RCC 7860 (cell line): Measurements from ENCODE around the gene LYL1.

ENCODE experiments used
- DNase-seq: peaks from one replicate; pipeline ENCODE4 v3.0.0-alpha.2; 2015; ENCODE audit warnings: low spot score
- FAIRE-seq: peaks from 2 replicates; lab custom pipeline; 2012; peaks lifted over from hg19 to GRCh38; lab: Jason Lieb, UNC

The LYL1 gene

GRCh38 chr19:13130886-13131490, 28.3 kb upstream of the LYL1 start:
- FAIRE-seq (no peak), DNase-seq (no peak)

DNA sequence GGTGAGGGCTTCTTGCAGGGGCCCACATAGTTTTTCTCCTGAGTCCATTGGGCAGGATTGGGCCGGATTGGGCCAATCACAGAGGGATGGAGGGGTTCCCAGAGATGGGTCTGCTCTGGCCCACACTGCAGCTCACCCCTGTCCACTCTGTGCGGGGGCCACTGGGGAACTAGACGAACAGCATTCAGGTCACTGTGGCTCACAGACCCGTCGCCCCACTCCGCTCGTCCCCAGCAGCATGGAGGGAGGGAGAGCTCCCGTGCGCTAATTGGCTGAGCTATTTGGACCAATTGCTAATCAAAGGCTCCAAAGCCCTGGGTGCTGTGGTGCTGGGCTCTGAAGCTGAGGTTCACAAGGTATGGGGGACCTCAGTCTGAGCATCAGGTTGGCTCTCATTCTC, 26.7 kb upstream of the LYL1 start:
- FAIRE-seq (no peak), DNase-seq (no peak)

- no peak for DNase-seq
- FAIRE-seq = no peak
Observed at GRCh38 chr19:13128583-13128982, 25.9 kb upstream of the LYL1 start.

- DNase-seq = no peak
- no peak for FAIRE-seq
Observed at GRCh38 chr19:13127811-13128575, 25.3 kb upstream of the LYL1 start.

DNA sequence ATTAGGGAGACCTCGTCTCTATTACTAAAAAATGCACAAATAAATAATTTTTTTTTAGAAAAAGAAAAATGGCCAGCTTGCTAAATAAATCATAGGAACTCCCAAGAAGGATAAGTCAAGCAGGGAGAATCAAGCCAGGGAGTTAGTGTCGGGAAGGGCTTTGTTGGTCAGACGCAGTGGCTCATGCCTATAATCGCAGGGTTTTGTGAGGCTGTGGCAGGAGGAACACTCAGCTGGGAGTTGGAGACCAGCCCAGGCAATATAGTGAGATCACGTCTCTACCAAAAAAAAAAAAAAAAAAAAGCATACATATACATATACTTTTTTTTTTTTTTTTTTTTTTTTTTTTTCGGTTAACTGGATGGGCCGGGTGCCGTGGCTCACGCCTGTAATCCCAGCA, 24.4 kb upstream of the LYL1 start:
- no peak for DNase-seq
- FAIRE-seq = no peak

DNA sequence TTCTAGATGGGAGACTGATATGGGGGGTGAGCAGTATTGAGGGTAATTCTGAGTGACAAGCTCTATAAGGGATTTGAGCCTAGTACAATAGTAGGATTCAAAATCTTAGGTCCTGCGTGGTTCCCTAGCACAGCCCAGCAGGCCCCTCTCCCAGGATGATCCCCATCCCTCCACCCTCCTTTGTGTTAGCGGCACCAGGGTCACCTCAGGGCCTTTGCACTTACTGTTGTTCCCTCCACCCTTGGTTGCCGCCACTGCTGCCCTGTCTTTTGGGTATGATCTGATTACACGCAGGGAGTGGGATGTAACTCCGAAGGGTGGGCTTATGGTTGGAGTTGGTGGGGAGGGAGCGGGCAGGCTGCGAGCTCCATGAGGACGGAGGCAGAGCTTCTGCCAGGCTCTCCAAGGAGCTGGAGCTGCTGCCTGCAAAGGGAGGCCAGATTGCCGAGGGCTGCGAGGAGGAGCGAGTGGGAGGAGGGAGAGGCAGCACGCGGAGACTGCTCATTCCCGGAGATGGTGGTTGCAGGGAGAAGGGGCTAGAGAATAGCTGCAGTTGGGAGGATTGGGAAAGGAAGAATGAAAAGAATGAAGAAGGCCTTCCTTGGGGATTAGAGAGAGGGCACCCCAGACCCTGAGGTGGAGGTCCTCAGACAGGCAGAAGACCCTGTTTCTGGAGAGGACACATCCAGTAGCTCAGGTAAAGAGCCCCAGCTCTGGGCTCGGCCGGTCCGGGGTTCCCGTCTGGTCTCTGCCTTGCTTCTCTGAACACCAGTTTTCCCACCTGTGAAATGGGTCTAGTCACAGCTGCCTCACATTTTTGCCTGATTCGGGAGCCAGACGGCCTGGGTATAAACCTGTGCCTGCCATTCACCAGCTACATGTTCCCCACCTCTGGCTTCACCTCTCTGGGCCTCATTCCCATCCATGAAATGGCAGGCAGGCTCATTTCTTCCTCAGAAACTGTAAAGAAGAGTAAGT, 20.6 kb upstream of the LYL1 start:
- DNase-seq (no peak), FAIRE-seq (no peak)

- DNase-seq = peak; percentile 59
- FAIRE-seq = no peak
Observed at GRCh38 chr19:13122275-13122878, 19.7 kb upstream of the LYL1 start.

- DNase-seq = peak; percentile 78
- peak; percentile 69 for FAIRE-seq
Observed at GRCh38 chr19:13121551-13122274, 19.1 kb upstream of the LYL1 start.

DNA sequence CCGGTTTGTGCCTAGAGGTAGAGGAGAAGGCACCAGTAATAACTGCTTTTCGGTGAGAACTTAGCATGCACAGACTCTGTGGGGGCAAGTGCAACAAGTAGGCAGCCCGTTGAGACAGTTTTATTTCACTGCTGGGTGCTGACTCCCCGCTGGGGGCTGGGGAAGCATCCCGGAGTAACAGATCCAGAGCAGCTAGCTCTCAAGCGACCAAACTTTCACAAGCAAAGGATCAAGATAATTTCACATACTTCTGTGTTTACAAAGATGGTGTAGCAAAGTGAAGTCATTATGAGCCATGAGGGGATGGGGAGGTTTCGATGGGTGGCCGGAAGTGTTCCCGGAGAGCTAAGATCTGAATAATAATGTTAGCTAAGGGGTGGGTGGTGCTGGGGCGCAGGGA, 18.2 kb upstream of the LYL1 start:
- FAIRE-seq = no peak
- no peak for DNase-seq

GRCh38 chr19:13120031-13120430, 17.4 kb upstream of the LYL1 start:
- FAIRE-seq (no peak), DNase-seq (no peak)

DNA sequence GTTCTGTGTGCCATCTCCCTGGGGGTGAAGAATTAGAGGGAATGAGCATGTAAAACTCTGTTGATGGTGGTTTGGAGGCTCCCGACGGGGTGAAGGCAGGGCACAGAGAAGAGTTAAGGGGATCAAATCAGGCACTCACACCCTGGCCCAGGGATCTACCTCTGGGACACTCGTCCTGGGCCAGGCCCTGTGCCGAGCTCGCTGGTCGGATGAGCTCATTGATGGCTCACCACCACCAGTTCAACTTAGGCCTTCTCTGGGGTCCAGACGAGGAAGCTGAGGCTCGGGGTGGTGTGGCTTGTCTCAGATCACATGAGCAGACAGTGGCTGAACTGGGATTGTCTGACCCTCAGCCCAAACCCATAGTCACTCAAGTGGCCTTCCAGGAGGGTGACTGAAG, 17.0 kb upstream of the LYL1 start:
- FAIRE-seq (no peak), DNase-seq (no peak)

DNA sequence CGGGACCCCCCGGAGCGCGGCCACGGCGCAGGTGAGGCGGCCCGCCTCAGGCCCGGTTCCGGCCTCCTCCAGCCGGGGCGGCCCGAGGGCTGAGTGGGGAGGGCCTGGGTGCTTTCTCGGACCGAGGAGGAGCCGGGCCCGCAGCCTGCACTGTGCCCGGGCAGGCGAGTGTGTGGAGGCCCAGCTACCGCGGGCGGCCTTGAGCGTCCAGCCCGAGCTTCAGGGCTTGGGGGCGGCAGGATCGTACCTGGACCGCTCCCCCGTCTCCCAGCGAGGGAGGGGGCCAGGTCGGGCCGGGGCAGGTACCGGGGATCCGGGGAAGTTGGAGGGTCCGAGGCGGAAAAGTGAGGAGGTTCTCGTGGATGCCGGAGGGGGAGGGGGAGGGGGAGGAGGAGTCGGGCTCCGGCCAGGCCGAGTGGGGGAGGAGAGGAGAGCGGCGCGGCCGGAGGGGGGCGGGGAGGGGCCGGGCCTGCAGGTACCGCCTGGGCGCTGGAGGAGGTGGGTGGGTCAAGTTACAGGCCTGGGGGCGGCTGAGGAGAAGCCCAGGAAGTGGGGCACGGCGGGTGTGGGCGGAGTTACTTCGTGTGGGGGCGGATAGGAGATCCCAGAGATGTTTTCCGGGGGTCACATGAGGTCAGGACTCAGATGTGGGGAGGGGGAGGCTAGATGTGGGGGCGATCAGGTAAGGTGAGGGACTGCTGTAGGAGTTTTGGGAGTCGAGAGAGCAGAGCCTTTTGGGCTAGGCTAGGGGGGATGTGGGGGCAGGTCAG, 16.0 kb upstream of the LYL1 start:
- DNase-seq = peak; percentile 34
- no peak for FAIRE-seq

- peak; percentile 83 for DNase-seq
- no peak for FAIRE-seq
Observed at GRCh38 chr19:13117772-13118423, 15.2 kb upstream of the LYL1 start, which contains the start of gene NACC1. Gene NACC1 (plus strand): TSS chr19:13118264. CDS start chr19:13135208, 16,944 bp downstream.

DNA sequence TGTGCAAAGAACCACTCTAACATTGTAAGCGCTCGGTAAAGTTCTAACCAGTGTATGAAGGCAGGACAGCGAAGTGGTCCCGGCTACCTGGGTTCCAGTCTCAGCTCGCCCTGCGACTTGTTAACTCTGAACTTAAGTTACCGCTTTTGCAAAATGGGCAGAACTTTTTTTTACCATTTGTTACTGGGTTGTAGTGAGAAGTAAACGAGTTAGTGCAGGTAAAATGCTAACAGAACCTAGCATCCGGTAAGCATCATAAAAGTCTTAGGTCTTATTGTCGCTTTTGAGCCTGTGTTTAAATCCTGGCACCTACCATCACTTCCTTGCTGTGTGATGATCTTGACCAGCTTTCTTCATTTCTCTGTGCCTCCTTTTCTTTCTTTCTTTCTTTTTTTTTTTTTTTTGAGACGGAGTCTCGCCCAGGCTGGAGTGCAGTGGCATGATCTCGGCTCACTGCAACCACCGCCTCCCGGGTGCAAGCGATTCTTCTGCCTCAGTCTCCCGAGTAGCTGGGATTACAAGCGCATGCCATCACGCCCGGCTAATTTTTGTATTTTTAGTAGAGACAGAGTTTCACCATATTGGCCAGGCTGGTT, 14.6 kb upstream of the LYL1 start:
- no peak for FAIRE-seq
- DNase-seq = no peak

DNA sequence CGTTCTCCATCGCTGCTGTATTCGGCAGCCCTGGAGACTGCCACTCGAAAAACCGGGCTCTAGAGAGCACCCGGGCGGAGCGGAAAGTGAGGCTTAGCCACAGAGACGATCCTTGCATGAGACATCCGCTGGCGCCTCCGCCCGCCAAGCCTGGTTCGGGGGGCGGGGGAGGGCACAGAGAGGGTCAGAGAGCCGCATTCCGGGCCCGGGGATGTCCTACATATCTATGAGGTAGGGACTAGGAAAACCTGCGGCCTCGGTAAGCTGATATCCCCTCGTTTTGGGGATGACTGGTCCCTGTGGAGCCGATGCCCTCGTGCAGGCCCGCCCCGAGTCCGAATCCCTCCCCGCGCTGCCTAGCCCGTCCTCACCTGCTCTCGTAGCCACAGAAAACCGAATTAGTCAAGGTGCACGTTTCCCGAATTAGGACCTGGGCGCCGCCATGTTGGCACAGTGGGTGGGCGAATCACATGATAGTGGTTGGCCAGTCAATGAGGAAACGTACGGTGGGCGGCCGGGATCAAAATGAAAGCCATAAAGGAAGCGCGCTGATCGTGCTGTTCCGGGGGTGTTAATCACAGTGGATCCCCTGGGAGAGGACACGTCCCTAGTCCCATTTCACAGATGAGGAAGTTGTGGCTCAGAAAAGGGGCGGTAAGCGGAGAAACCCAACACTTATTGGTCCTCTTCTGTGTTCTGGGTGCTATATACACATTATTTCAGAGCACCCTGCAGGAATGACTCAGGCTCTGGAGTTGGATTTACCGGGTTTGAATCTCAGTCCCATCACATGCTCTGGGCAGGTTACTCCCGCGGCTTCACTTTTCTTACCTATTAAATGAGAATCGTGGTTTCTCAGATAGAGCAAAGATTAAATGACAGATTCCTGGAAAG, 13.9 kb upstream of the LYL1 start, which contains the start of gene TRMT1:
Gene TRMT1 (minus strand): TSS at position 459 of the 894 bp plus-strand sequence. CDS start 341 bp downstream, at position 118.
- FAIRE-seq (peak; percentile 56), DNase-seq (peak; percentile 91)

GRCh38 chr19:13115936-13116281, 13.3 kb upstream of the LYL1 start:
- no peak for FAIRE-seq
- DNase-seq = no peak

DNA sequence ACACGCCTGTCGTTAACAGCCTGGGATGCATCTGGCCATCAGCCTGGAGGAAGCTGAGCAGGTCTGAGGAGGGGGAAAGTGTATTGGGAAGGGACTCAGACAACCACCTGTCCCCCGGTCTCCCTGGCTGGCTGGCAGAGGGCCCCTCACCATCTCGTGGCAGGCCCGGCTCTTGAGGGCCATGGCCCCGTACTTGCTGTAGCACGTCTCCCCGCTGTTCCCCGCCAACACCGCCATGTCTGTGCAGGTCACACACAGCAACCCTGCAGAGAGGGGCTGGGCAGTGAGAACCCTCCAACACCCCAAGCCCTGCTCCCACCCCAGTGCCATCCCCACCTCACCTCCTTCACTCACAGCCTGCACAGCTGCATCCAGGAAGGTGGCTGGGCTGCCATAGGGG, 9.9 kb upstream of the LYL1 start:
- DNase-seq (no peak), FAIRE-seq (no peak)
